ENCODE results near the gene C14orf119. TPM values are rescaled to one million over a fixed set of nuclear protein-coding genes. Genes with fewer than 3 reads are reported as not detected.

The C14orf119 gene
- total RNA-seq, 1 experiment from 2014 or later: 39.6 TPM

- no peaks in the 10 kb centered on the region for H3K27me3 ChIP-seq (ENCODE audit: control insufficient read depth, insufficient read depth, low read length)
- H3K36me3 ChIP-seq (ENCODE audit: control insufficient read depth, insufficient read depth, low read length): peaks cover 20% of the 10 kb centered on the region
- intact Hi-C loops (cut with micrococcal nuclease; ENCODE audit: unreplicated experiment) (no loop called here), in situ Hi-C loops (cut with HindIII; ENCODE audit: low pct_unique_long_range_greater_than_20kb, low sequenced_read_pairs) (no loop called here)
- POLR2A ChIA-PET: interaction anchor here (0.5 kb wide), 1 partner anchor 136 kb away, joined by 4 read pairs; no protein-coding TSS in a partner anchor
- no peaks in the 10 kb centered on the region for H3K9me3 ChIP-seq (ENCODE audit: control insufficient read depth, insufficient read depth, low read depth, low read length)
- TF ChIP-seq REST (IDR thresholded peaks at IDR 0.05; ENCODE audit: insufficient read depth in 1 of 2, low read depth in 2 of 2, low read length in 1 of 2) (no peak), SIN3A (IDR thresholded peaks at IDR 0.05; ENCODE audit: borderline replicate concordance, insufficient read depth, low read depth, low read length) (no peak), TCF7L2 (IDR thresholded peaks at IDR 0.05; ENCODE audit: low read depth, low read length) (no peak), CTCF (IDR thresholded peaks at IDR 0.05) (no peak), POLR2AphosphoS5 (IDR thresholded peaks at IDR 0.05; ENCODE audit: low read depth, low read length) (no peak)
- peaks cover 16% of the 10 kb centered on the region for H3K4me1 ChIP-seq (ENCODE audit: control insufficient read depth, insufficient read depth, low read length)
- ATAC-seq: no peak
- CTCF ChIA-PET: interaction anchor here (0.6 to 0.7 kb wide), 2 partner anchors 10 to 12 kb away, joined by 3 to 5 read pairs; no protein-coding TSS in a partner anchor
- BruUV-seq (replicated peaks): no TSS peak
- H3K4me3 ChIP-seq (ENCODE audit: low read depth in 2 of 2, low read length in 2 of 2): peak overlapping the region; percentile 92 to 95
- DNase-seq (ENCODE audit: low read depth, low spot score): no peak
- peak overlapping the region; percentile 96 for H3K27ac ChIP-seq (ENCODE audit: low read length)
Measured at GRCh38 chr14:23070262-23071129, 24.8 kb upstream of the C14orf119 start.

DNA sequence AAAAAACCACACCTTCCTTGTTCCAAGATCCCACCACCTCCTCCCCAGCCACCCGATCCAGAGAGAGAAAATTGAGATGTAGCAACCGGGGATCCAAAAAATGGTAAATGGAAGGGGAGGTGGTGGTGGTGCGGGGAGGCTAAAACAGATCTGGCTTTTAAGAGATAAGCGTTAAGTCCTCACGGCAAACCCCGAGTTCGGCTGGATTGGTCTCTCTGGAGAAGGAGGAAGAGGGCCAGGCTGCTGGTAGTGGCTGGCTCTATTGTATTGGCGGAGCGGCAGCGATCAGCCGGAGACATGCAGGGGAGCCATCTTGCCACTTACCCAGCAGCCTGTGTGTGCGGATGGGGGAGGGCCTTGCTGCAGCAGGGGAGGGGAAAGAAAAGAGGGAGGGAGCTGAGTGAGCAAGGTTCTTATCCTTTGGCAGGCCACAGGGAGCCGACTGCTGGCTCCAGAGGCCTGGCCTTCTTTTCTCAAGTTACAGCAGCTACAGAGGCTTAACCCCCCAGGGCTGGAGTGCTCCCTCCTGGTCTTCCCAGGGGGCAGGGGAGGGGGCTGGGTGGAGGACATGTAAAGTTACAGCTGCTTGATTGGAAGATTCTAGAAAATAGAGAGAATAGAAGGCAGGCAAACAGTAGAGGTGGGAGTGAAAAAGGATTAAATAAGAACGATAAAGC, 23.9 kb upstream of the C14orf119 start:
- intact Hi-C loops (cut with micrococcal nuclease; ENCODE audit: unreplicated experiment) (no loop called here), in situ Hi-C loops (cut with HindIII; ENCODE audit: low pct_unique_long_range_greater_than_20kb, low sequenced_read_pairs) (no loop called here)
- TF ChIP-seq REST (IDR thresholded peaks at IDR 0.05; ENCODE audit: insufficient read depth in 1 of 2, low read depth in 2 of 2, low read length in 1 of 2) (no peak), TCF7L2 (IDR thresholded peaks at IDR 0.05; ENCODE audit: low read depth, low read length) (no peak), POLR2AphosphoS5 (IDR thresholded peaks at IDR 0.05; ENCODE audit: low read depth, low read length) (peak; percentile 93)
- CTCF ChIA-PET: interaction anchor here (0.6 to 0.7 kb wide), 2 partner anchors 23 to 217 kb away, joined by 4 to 9 read pairs; no protein-coding TSS in a partner anchor
- Histone ChIP-seq H3K9me3 (ENCODE audit: control insufficient read depth, insufficient read depth, low read depth, low read length) (no peaks in the 10 kb centered on the region), H3K4me1 (ENCODE audit: control insufficient read depth, insufficient read depth, low read length) (peaks cover 16% of the 10 kb centered on the region), H3K27me3 (ENCODE audit: control insufficient read depth, insufficient read depth, low read length) (no peaks in the 10 kb centered on the region), H3K27ac (ENCODE audit: low read length) (peak overlapping the region; percentile 96), H3K4me3 (ENCODE audit: low read depth in 2 of 2, low read length in 2 of 2) (peak overlapping the region; percentile 92 to 95), H3K36me3 (ENCODE audit: control insufficient read depth, insufficient read depth, low read length) (peaks cover 22% of the 10 kb centered on the region)
- BruUV-seq (replicated peaks): no TSS peak
- ATAC-seq (peak; percentile 94), DNase-seq (ENCODE audit: low read depth, low spot score) (no peak)
- POLR2A ChIA-PET: no interaction called here

All from Panc1 (cell line).